ENCODE measurements around the gene COL13A1. TPM values are rescaled to one million over a fixed set of nuclear protein-coding genes. Genes with fewer than 3 reads are reported as not detected.
A peak's percentile ranks its signal among the peaks of the same experiment; 100 is the strongest.

Gene COL13A1
- total RNA-seq, 1 donor from 2014 or later, result 0.86 TPM

DNA sequence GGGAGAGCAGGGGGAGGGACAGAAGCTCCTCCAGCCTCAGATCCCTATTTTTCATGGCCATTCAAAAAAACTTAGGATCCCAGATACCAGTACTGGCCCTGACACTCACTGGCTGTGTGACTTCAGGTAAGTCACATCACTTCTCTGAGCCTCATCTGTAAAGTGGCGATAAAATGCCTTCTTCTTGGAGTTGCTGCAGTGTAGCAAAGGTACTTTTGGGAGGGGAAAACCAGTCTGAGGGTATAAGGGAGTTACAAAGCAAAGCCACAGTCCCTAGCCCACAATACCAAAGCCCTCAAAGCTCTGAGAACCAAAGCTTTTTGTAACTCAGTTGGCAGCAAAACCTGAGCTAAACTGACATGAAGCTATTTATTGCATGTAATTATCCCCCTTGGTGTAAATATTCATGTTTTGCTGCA lies 43.4 kb upstream of the COL13A1 start:
- H3K27me3 ChIP-seq (ENCODE audit: insufficient read depth, low read length), result no peaks in the 10 kb centered on the region
- no peak for FAIRE-seq

DNA sequence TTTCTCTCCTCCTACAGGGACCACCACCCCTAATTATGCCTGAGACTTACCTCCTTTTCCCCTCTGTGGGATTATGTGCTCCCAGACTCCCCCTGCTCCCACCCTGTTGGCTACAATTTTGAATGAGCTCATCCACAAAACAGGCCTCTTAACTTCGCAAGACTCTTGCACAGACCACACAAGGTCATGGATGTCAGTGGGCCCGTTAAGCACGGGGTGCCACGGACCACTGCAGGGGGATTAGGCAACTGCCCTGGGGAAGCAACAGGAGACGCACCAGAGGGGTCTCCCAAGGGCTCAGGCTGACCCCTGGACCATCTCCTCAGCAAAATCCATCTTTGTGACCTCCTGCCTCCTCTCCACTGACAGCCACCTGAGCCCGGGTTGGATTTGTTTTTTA lies 42.1 kb upstream of the COL13A1 start:
- Histone ChIP-seq H2AFZ (ENCODE audit: low read depth, low read length) (no peak overlapping the region), H3K27me3 (ENCODE audit: insufficient read depth, low read length) (no peaks in the 10 kb centered on the region), H3K79me2 (ENCODE audit: insufficient read depth, low read length) (no peaks in the 10 kb centered on the region), H4K20me1 (ENCODE audit: insufficient read depth, low read length) (no peaks in the 10 kb centered on the region), H3K4me2 (ENCODE audit: low read length) (no peak overlapping the region), H3K9me3 (ENCODE audit: insufficient read depth, low read depth, low read length) (no peaks in the 10 kb centered on the region), H3K4me1 (ENCODE audit: insufficient read depth, low read length) (peaks cover 16% of the 10 kb centered on the region), H3K36me3 (ENCODE audit: insufficient read depth, low read length) (no peaks in the 10 kb centered on the region), H3K4me3 (ENCODE audit: insufficient read depth, low read depth, low read length) (no peak overlapping the region), H3K27ac (ENCODE audit: low read depth, low read length) (no peak overlapping the region), H3K9ac (ENCODE audit: low read length) (no peak overlapping the region)
- DNase-seq (ENCODE audit: low read depth), result peak; percentile 12
- Mint-ChIP-seq H3K4me1 (ENCODE audit: low read depth, unreplicated experiment) (peaks cover 9% of the 10 kb centered on the region), H3K27ac (ENCODE audit: unreplicated experiment) (no peak overlapping the region), H3K36me3 (ENCODE audit: low read depth, unreplicated experiment) (no peaks in the 10 kb centered on the region), H3K9me3 (ENCODE audit: unreplicated experiment) (no peaks in the 10 kb centered on the region), H3K4me3 (ENCODE audit: unreplicated experiment) (no peak overlapping the region), H3K27me3 (ENCODE audit: low read depth, unreplicated experiment) (peaks cover 15% of the 10 kb centered on the region)
- TF ChIP-seq, protein P1, sequence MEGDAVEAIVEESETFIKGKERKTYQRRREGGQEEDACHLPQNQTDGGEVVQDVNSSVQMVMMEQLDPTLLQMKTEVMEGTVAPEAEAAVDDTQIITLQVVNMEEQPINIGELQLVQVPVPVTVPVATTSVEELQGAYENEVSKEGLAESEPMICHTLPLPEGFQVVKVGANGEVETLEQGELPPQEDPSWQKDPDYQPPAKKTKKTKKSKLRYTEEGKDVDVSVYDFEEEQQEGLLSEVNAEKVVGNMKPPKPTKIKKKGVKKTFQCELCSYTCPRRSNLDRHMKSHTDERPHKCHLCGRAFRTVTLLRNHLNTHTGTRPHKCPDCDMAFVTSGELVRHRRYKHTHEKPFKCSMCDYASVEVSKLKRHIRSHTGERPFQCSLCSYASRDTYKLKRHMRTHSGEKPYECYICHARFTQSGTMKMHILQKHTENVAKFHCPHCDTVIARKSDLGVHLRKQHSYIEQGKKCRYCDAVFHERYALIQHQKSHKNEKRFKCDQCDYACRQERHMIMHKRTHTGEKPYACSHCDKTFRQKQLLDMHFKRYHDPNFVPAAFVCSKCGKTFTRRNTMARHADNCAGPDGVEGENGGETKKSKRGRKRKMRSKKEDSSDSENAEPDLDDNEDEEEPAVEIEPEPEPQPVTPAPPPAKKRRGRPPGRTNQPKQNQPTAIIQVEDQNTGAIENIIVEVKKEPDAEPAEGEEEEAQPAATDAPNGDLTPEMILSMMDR (IDR thresholded peaks at IDR 0.05; ENCODE audit: insufficient read depth, low read depth, low read length), result no peak
- no peak for TF ChIP-seq EZH2 (IDR thresholded peaks at IDR 0.05; ENCODE audit: insufficient read depth, low read length)
- no peak for FAIRE-seq

More for the DNA sequence above, 43.4 kb upstream of the COL13A1 start:
- no peaks in the 10 kb centered on the region for H3K36me3 Mint-ChIP-seq (ENCODE audit: low read depth, unreplicated experiment)
- Histone ChIP-seq H3K4me2 (ENCODE audit: low read length) (peak overlapping the region; percentile 53), H4K20me1 (ENCODE audit: insufficient read depth, low read length) (no peaks in the 10 kb centered on the region), H3K9me3 (ENCODE audit: insufficient read depth, low read depth, low read length) (no peaks in the 10 kb centered on the region), H3K27ac (ENCODE audit: low read depth, low read length) (no peak overlapping the region), H3K79me2 (ENCODE audit: insufficient read depth, low read length) (no peaks in the 10 kb centered on the region), H3K4me3 (ENCODE audit: insufficient read depth, low read depth, low read length) (no peak overlapping the region), H3K4me1 (ENCODE audit: insufficient read depth, low read length) (peaks cover 16% of the 10 kb centered on the region), H3K9ac (ENCODE audit: low read length) (no peak overlapping the region), H2AFZ (ENCODE audit: low read depth, low read length) (no peak overlapping the region), H3K36me3 (ENCODE audit: insufficient read depth, low read length) (no peaks in the 10 kb centered on the region)
- H3K27ac Mint-ChIP-seq (ENCODE audit: unreplicated experiment), result no peak overlapping the region
- TF ChIP-seq, protein P1 (IDR thresholded peaks at IDR 0.05; ENCODE audit: insufficient read depth, low read depth, low read length), result no peak
- TF ChIP-seq EZH2 (IDR thresholded peaks at IDR 0.05; ENCODE audit: insufficient read depth, low read length), result no peak
- H3K4me3 Mint-ChIP-seq (ENCODE audit: unreplicated experiment), result no peak overlapping the region
- H3K4me1 Mint-ChIP-seq (ENCODE audit: low read depth, unreplicated experiment), result peaks cover 9% of the 10 kb centered on the region
- DNase-seq (ENCODE audit: low read depth), result no peak
- no peaks in the 10 kb centered on the region for H3K9me3 Mint-ChIP-seq (ENCODE audit: unreplicated experiment)
- peaks cover 11% of the 10 kb centered on the region for H3K27me3 Mint-ChIP-seq (ENCODE audit: low read depth, unreplicated experiment)

DNA sequence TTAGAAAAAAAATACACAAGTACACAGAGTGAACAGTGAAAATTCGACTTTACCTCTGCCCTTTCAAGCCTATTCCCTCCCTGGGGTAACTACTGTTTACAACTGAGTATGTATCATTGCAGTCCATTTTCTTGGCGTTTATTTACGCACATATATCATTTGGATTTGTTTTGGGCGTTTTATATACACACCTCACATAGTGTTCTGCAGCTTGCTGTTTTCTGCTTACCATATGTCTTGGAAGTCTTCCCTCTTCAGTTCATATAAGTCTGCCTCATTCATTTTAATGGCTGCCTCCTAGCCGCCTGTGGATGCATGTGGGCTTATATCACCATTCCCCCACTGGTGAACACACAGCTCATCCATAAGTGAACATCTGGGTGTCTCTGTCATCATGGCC lies 41.6 kb upstream of the COL13A1 start:
- H2AFZ ChIP-seq (ENCODE audit: low read depth, low read length), result no peak overlapping the region
- H3K27ac ChIP-seq (ENCODE audit: low read depth, low read length), result no peak overlapping the region
- no peaks in the 10 kb centered on the region for H3K36me3 Mint-ChIP-seq (ENCODE audit: low read depth, unreplicated experiment)
- no peak for DNase-seq (ENCODE audit: low read depth)
- H3K4me3 Mint-ChIP-seq (ENCODE audit: unreplicated experiment), result no peak overlapping the region
- TF ChIP-seq EZH2 (IDR thresholded peaks at IDR 0.05; ENCODE audit: insufficient read depth, low read length), result no peak
- TF ChIP-seq, protein P1 (IDR thresholded peaks at IDR 0.05; ENCODE audit: insufficient read depth, low read depth, low read length), result no peak
- H3K27me3 ChIP-seq (ENCODE audit: insufficient read depth, low read length), result no peaks in the 10 kb centered on the region
- no peaks in the 10 kb centered on the region for H3K9me3 ChIP-seq (ENCODE audit: insufficient read depth, low read depth, low read length)
- no peaks in the 10 kb centered on the region for H3K36me3 ChIP-seq (ENCODE audit: insufficient read depth, low read length)
- peaks cover 9% of the 10 kb centered on the region for H3K4me1 Mint-ChIP-seq (ENCODE audit: low read depth, unreplicated experiment)
- H3K4me1 ChIP-seq (ENCODE audit: insufficient read depth, low read length), result peaks cover 16% of the 10 kb centered on the region
- H3K27ac Mint-ChIP-seq (ENCODE audit: unreplicated experiment), result no peak overlapping the region
- FAIRE-seq, result no peak
- no peak overlapping the region for H3K4me2 ChIP-seq (ENCODE audit: low read length)
- H3K4me3 ChIP-seq (ENCODE audit: insufficient read depth, low read depth, low read length), result no peak overlapping the region
- H3K79me2 ChIP-seq (ENCODE audit: insufficient read depth, low read length), result no peaks in the 10 kb centered on the region
- no peaks in the 10 kb centered on the region for H3K9me3 Mint-ChIP-seq (ENCODE audit: unreplicated experiment)
- H3K27me3 Mint-ChIP-seq (ENCODE audit: low read depth, unreplicated experiment), result peaks cover 13% of the 10 kb centered on the region
- no peaks in the 10 kb centered on the region for H4K20me1 ChIP-seq (ENCODE audit: insufficient read depth, low read length)
- H3K9ac ChIP-seq (ENCODE audit: low read length), result no peak overlapping the region

Measured in astrocyte (in vitro differentiated cells and primary cell).